Vagina (tissue), 2 donors: Measurements from ENCODE around the gene LIPF. TPM values are rescaled to one million over a fixed set of nuclear protein-coding genes. Genes with fewer than 3 reads are reported as not detected.

Experiments
- DNase-seq, 2 donors: peaks; one replicate each; pipeline ENCODE4 v3.0.0-alpha.2; 2017; ENCODE audit errors: extremely low spot score in 2 of 2
- H3K27ac ChIP-seq: fragments of 200-600 bp; sonication (generic); one replicate; pipeline ENCODE4 v1.5.1; 2019
- H3K27me3 ChIP-seq: fragments of 200-600 bp; sonication (generic); one replicate; pipeline ENCODE4 v1.5.1; 2019
- H3K36me3 ChIP-seq, 2 donors: fragments of 200-600 bp; sonication (generic); one replicate each; pipeline ENCODE4 v1.5.1; 2017 to 2019
- H3K4me1 ChIP-seq: fragments of 200-600 bp; sonication (generic); one replicate; pipeline ENCODE4 v1.5.1; 2019
- H3K4me3 ChIP-seq, 2 donors: fragments of 200-600 bp; sonication (generic); 1 replicate in 1 of 2; 2 replicates in 1 of 2; pipeline ENCODE4 v1.5.1; 2016 to 2019
- H3K9me3 ChIP-seq: fragments of 200-600 bp; sonication (generic); one replicate; pipeline ENCODE4 v1.5.1; 2019
- POLR2A ChIP-seq, 2 donors: fragments of 450-650 bp; IDR thresholded peaks; one replicate each; pipeline ENCODE4 v1.6.1; 2017; ENCODE audit warnings: antibody characterized with exemption in 2 of 2, mild to moderate bottlenecking in 2 of 2, moderate library complexity in 2 of 2
- POLR2AphosphoS5 ChIP-seq, 2 donors: sonication (generic); formaldehyde crosslinking; IDR thresholded peaks; one replicate each; pipeline ENCODE4 v1.9.0; 2017; ENCODE audit warnings: antibody characterized with exemption in 2 of 2, mild to moderate bottlenecking in 2 of 2, low read depth in 1 of 2; ENCODE audit not compliant: insufficient read depth in 1 of 2
- intact Hi-C: fragments of 100-400 bp; cut with DNase I; formaldehyde crosslinking; loops from one replicate; pipeline ENCODE4 v1.15.1; 2023
- total RNA-seq: library from RNA; depleted of rRNA; stranded (reverse); fragments of >200 nt; gene quantifications from one replicate; pipeline ENCODE4 v1.2.3, GENCODE V29; 2016
- TF ChIP-seq, protein P1 (sequence below), 3 experiments: fragments of 450-650 bp in 2 of 3; fragments of 200-600 bp in 1 of 3; sonication (generic) in 1 of 3; IDR thresholded peaks; one replicate each; pipeline ENCODE4 v1.5.1; 2017 to 2019; ENCODE audit warnings: antibody characterized with exemption in 3 of 3, mild to moderate bottlenecking in 2 of 3, moderate library complexity in 2 of 3

Gene LIPF, protein sequence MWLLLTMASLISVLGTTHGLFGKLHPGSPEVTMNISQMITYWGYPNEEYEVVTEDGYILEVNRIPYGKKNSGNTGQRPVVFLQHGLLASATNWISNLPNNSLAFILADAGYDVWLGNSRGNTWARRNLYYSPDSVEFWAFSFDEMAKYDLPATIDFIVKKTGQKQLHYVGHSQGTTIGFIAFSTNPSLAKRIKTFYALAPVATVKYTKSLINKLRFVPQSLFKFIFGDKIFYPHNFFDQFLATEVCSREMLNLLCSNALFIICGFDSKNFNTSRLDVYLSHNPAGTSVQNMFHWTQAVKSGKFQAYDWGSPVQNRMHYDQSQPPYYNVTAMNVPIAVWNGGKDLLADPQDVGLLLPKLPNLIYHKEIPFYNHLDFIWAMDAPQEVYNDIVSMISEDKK
- total RNA-seq: not detected

DNA sequence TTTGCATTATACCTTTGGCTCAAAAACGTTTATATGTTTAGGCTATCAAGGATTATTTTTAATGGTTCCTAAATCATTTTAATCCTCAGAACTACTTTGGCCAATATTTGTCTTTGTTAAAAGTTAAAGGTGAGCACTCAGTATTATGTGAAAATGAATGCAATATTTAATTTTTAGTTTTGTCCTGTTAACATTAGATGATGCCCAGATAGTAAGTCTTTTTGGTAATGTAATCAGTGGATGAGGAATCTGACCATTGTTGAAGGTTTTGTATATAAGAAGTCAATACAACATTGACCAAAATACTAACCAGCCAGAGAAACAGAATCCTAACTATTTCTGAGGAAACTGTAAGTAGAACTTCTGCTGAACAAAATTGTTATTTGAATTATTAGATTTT is at the start of gene LIPF:
Gene LIPF, plus strand, starts transcription at position 301 of the 400 bp plus-strand sequence. CDS start 2,856 bp downstream, outside the sequence.
- no peaks in the 10 kb centered on the region for H3K27me3 ChIP-seq
- H3K4me1 ChIP-seq: no peaks in the 10 kb centered on the region
- H3K36me3 ChIP-seq: no peaks in the 10 kb centered on the region
- H3K4me3 ChIP-seq: no peak within 1 kb of the TSS
- no peaks in the 10 kb centered on the region for H3K9me3 ChIP-seq
- no peak for DNase-seq
- intact Hi-C loops: no loop called here
- no peak within 1 kb of the TSS for H3K27ac ChIP-seq
- TF ChIP-seq POLR2AphosphoS5 (IDR thresholded peaks at IDR 0.05; ENCODE audit: insufficient read depth in 1 of 2, low read depth in 1 of 2) (no peak), POLR2A (IDR thresholded peaks at IDR 0.05) (no peak)
- TF ChIP-seq, protein P1, sequence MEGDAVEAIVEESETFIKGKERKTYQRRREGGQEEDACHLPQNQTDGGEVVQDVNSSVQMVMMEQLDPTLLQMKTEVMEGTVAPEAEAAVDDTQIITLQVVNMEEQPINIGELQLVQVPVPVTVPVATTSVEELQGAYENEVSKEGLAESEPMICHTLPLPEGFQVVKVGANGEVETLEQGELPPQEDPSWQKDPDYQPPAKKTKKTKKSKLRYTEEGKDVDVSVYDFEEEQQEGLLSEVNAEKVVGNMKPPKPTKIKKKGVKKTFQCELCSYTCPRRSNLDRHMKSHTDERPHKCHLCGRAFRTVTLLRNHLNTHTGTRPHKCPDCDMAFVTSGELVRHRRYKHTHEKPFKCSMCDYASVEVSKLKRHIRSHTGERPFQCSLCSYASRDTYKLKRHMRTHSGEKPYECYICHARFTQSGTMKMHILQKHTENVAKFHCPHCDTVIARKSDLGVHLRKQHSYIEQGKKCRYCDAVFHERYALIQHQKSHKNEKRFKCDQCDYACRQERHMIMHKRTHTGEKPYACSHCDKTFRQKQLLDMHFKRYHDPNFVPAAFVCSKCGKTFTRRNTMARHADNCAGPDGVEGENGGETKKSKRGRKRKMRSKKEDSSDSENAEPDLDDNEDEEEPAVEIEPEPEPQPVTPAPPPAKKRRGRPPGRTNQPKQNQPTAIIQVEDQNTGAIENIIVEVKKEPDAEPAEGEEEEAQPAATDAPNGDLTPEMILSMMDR (IDR thresholded peaks at IDR 0.05): no peak

- intact Hi-C loops: no loop called here
- TF ChIP-seq POLR2A (IDR thresholded peaks at IDR 0.05): no peak
- TF ChIP-seq POLR2AphosphoS5 (IDR thresholded peaks at IDR 0.05; ENCODE audit: insufficient read depth in 1 of 2, low read depth in 1 of 2): no peak
- TF ChIP-seq, protein P1 (IDR thresholded peaks at IDR 0.05): no peak
Measured at GRCh38 chr10:88616250-88616977, 47.8 kb upstream of the LIPF start.

DNA sequence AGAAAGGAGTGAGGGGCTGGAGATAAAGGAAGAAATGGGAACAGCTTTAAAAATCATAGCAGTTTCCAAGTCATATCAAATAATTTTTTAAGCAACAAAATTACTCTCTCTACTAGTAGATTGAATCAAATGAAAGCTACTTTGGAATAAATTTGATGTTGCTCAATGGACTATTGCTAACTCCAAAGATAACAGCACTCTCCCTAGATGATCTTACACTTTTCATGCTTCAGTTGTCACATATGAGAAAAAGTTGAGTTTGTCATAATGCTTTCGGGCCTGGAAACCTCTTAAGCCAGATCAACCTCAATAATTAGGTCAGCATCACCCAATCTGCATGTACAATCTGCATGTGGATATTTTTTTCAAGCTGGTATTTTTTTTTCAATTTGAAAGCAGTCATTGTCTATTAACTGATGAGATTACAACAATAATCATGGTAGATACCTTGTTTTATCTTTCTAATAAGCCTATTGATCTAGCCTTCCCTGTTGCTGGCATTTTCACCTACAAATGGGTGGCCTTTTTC is 46.4 kb upstream of the LIPF start:
- H3K4me3 ChIP-seq: no peak overlapping the region
- H3K27me3 ChIP-seq: no peaks in the 10 kb centered on the region
- H3K4me1 ChIP-seq: no peaks in the 10 kb centered on the region
- DNase-seq: no peak
- intact Hi-C loops: no loop called here
- H3K27ac ChIP-seq: no peak overlapping the region
- TF ChIP-seq POLR2AphosphoS5 (IDR thresholded peaks at IDR 0.05; ENCODE audit: insufficient read depth in 1 of 2, low read depth in 1 of 2): no peak
- TF ChIP-seq POLR2A (IDR thresholded peaks at IDR 0.05): no peak
- TF ChIP-seq, protein P1 (IDR thresholded peaks at IDR 0.05): no peak
- H3K9me3 ChIP-seq: peaks cover 4% of the 10 kb centered on the region
- no peaks in the 10 kb centered on the region for H3K36me3 ChIP-seq

More at GRCh38 chr10:88616250-88616977, 47.8 kb upstream of the LIPF start:
- H3K4me3 ChIP-seq: no peak overlapping the region
- H3K27ac ChIP-seq: no peak overlapping the region
- H3K4me1 ChIP-seq: no peaks in the 10 kb centered on the region
- no peaks in the 10 kb centered on the region for H3K27me3 ChIP-seq
- no peaks in the 10 kb centered on the region for H3K36me3 ChIP-seq
- no peak for DNase-seq
- peaks cover 4% of the 10 kb centered on the region for H3K9me3 ChIP-seq

- intact Hi-C loops: no loop called here
Measured at GRCh38 chr10:88618496-88618895, 45.7 kb upstream of the LIPF start.

More at GRCh38 chr10:88618496-88618895, 45.7 kb upstream of the LIPF start:
- Histone ChIP-seq H3K27me3 (no peaks in the 10 kb centered on the region), H3K27ac (no peak overlapping the region), H3K4me1 (no peaks in the 10 kb centered on the region), H3K4me3 (no peak overlapping the region), H3K36me3 (no peaks in the 10 kb centered on the region), H3K9me3 (peaks cover 4% of the 10 kb centered on the region)
- TF ChIP-seq POLR2A (IDR thresholded peaks at IDR 0.05) (no peak), POLR2AphosphoS5 (IDR thresholded peaks at IDR 0.05; ENCODE audit: insufficient read depth in 1 of 2, low read depth in 1 of 2) (no peak)
- TF ChIP-seq, protein P1 (IDR thresholded peaks at IDR 0.05): no peak
- no peak for DNase-seq
